Measurements from ENCODE around the gene VIM.

VIM gene

DNA sequence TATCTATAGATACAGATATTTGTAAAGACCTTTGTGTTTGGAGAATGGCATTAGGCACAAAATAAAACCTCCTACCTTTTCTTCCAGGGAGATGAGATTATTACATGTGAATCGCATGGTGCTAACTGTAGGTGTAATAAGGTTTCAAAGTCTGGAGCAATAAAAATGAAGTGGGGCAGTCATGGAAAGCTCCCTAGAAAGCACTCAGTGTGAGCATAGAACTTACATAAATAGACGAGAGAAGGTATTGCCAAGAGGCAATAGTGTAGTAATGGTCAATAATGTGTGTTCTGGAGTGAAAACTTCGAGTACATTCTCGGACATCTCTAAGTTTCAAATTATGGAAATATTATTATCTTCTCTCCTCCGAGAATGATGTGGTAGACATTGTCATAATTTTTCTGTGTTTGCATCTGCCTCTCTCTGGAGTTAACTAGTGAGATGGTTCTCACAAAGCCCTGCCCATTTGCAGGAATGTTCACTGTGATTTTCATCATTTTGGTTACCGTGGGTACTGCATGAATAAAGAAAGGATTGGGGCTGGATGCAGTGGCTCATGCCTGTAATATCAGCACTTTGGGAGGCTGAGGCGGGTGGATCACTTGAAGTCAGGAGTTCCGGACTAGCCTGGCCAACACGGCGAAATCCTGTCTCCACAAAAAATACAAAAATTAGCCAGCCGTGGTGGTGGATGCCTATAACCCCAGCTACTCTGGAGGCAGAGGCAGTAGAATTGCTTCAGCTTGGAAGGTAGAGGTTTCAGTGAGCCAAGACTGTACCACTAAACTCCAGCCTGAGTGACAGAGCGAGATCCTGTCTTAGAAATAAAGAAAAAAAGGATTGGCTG, 10.6 kb downstream of the VIM start:
- no peaks in the 10 kb centered on the region for H3K9me3 ChIP-seq (ENCODE audit: control insufficient read depth, low read length)
- H3K4me1 ChIP-seq (ENCODE audit: control insufficient read depth, insufficient read depth, low read length, poor library complexity, severe bottlenecking): peaks cover 1% of the 10 kb centered on the region
- H3K4me3 ChIP-seq (ENCODE audit: insufficient read depth, low read depth, low read length, poor library complexity, severe bottlenecking): no peak overlapping the region
- no peak overlapping the region for H3K27ac ChIP-seq (ENCODE audit: insufficient read depth, low read length, poor library complexity, severe bottlenecking)
- no peak for DNase-seq
- H3K36me3 ChIP-seq (ENCODE audit: control insufficient read depth, insufficient read depth, low read length): peaks cover 46% of the 10 kb centered on the region
- no peaks in the 10 kb centered on the region for H3K27me3 ChIP-seq (replicated peaks; ENCODE audit: control insufficient read depth, insufficient read depth, low read length, poor library complexity, severe bottlenecking)

DNA sequence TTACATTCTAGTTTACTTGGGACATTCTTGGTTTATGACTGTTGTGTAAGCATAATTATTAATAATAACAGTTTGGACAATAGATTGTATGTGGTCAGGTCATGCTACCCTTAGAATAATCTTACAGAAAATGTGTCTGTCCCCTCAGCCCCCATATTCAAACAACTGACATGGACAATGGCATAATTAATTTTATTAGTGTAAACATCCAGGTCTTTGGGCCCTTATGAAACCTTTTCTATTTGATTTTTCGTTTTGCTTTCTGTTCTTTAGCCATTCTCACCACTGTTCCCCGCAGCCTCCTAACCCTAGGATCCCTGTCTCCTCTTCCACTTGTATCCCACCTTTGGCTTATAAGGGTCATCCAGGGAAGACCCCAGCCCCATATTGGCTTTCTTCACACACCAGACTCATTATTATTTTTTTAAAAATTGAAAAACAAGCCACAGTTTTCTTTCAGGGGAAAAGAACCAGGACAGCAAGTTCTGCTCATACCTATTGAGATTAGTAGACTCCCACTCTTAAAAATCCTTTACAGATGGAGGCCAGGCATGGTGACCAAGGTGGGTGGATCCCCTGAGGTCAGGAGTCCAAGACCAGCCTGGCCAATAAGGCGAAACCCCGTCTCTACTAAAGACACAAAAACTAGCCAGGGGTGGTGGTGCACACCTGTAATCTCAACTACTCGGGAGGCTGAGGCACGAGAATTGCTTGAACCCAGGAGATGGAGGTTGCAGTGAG, 11.5 kb downstream of the VIM start:
- H3K27ac ChIP-seq (ENCODE audit: insufficient read depth, low read length, poor library complexity, severe bottlenecking): no peak overlapping the region
- H3K9me3 ChIP-seq (ENCODE audit: control insufficient read depth, low read length): no peaks in the 10 kb centered on the region
- no peaks in the 10 kb centered on the region for H3K4me1 ChIP-seq (ENCODE audit: control insufficient read depth, insufficient read depth, low read length, poor library complexity, severe bottlenecking)
- no peak for DNase-seq
- H3K36me3 ChIP-seq (ENCODE audit: control insufficient read depth, insufficient read depth, low read length): peaks cover 37% of the 10 kb centered on the region
- H3K4me3 ChIP-seq (ENCODE audit: insufficient read depth, low read depth, low read length, poor library complexity, severe bottlenecking): no peak overlapping the region
- no peaks in the 10 kb centered on the region for H3K27me3 ChIP-seq (replicated peaks; ENCODE audit: control insufficient read depth, insufficient read depth, low read length, poor library complexity, severe bottlenecking)

- Histone ChIP-seq H3K4me1 (ENCODE audit: control insufficient read depth, insufficient read depth, low read length, poor library complexity, severe bottlenecking) (no peaks in the 10 kb centered on the region), H3K4me3 (ENCODE audit: insufficient read depth, low read depth, low read length, poor library complexity, severe bottlenecking) (no peak overlapping the region), H3K36me3 (ENCODE audit: control insufficient read depth, insufficient read depth, low read length) (peaks cover 31% of the 10 kb centered on the region), H3K27me3 (replicated peaks; ENCODE audit: control insufficient read depth, insufficient read depth, low read length, poor library complexity, severe bottlenecking) (no peaks in the 10 kb centered on the region), H3K27ac (ENCODE audit: insufficient read depth, low read length, poor library complexity, severe bottlenecking) (no peak overlapping the region), H3K9me3 (ENCODE audit: control insufficient read depth, low read length) (no peaks in the 10 kb centered on the region)
- no peak for DNase-seq
These were observed 12.1 kb downstream of the VIM start for GRCh38 chr10:17240096-17240495.

DNA sequence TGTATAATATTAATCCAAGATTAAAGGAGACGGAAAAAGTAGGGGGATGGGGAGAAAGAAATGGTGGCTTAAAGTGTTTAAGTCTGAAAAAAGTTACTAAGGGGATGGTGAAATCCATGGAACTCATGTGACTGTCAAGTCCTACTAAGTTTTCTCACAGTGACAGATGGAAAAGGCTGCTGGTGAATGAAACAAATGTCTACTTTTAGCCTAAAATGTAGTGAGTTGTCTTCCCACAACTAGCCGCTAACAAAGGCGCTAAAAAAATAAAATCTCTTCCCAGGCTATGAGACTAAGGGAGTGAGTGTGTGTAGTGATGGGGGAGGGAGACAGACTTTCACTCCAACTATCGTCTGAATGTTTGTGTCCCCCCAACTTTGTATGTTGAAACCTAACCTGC, 12.6 kb downstream of the VIM start:
- H3K4me1 ChIP-seq (ENCODE audit: control insufficient read depth, insufficient read depth, low read length, poor library complexity, severe bottlenecking): no peaks in the 10 kb centered on the region
- DNase-seq: no peak

DNA sequence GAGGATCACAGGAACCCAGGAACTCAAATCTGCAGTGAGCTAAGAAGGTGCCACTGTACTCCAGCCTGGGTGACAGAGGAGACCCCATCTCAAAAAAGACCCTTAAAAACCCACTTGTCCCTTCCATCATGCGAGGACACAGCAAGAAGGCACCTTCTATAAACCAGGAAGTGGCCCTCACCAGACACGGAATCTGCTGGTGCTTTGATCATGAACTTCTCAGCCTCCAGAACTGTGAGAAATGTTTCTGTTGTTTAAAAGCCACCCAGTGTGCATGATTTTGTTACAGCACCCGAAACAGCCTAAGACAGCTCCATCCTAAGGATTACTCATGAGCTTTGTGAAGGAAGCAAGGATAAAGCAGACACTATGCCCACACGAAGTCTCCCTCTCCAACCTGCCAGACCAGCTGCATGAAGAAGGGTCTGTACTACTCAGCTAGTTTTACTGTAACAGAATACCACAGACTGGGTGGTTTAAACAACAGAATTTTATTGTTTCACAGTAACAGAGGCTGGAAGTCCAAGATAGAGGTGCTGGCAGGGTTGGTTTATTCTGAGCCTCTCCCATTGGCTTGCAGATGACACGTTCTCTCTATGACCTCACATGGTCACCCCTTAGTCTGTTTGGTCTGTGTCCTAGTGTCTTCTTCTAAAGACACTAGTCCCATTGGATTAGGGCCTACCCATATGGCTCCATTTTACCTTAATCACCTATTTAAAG, 13.7 kb downstream of the VIM start:
- no peaks in the 10 kb centered on the region for H3K9me3 ChIP-seq (ENCODE audit: control insufficient read depth, low read length)
- no peak overlapping the region for H3K4me3 ChIP-seq (ENCODE audit: insufficient read depth, low read depth, low read length, poor library complexity, severe bottlenecking)
- no peak overlapping the region for H3K27ac ChIP-seq (ENCODE audit: insufficient read depth, low read length, poor library complexity, severe bottlenecking)
- no peaks in the 10 kb centered on the region for H3K27me3 ChIP-seq (replicated peaks; ENCODE audit: control insufficient read depth, insufficient read depth, low read length, poor library complexity, severe bottlenecking)
- DNase-seq: no peak
- peaks cover 15% of the 10 kb centered on the region for H3K36me3 ChIP-seq (ENCODE audit: control insufficient read depth, insufficient read depth, low read length)
- H3K4me1 ChIP-seq (ENCODE audit: control insufficient read depth, insufficient read depth, low read length, poor library complexity, severe bottlenecking): no peaks in the 10 kb centered on the region

More for the DNA sequence above, 12.6 kb downstream of the VIM start:
- Histone ChIP-seq H3K4me3 (ENCODE audit: insufficient read depth, low read depth, low read length, poor library complexity, severe bottlenecking) (no peak overlapping the region), H3K27me3 (replicated peaks; ENCODE audit: control insufficient read depth, insufficient read depth, low read length, poor library complexity, severe bottlenecking) (no peaks in the 10 kb centered on the region), H3K27ac (ENCODE audit: insufficient read depth, low read length, poor library complexity, severe bottlenecking) (no peak overlapping the region), H3K36me3 (ENCODE audit: control insufficient read depth, insufficient read depth, low read length) (peaks cover 26% of the 10 kb centered on the region), H3K9me3 (ENCODE audit: control insufficient read depth, low read length) (no peaks in the 10 kb centered on the region)

DNA sequence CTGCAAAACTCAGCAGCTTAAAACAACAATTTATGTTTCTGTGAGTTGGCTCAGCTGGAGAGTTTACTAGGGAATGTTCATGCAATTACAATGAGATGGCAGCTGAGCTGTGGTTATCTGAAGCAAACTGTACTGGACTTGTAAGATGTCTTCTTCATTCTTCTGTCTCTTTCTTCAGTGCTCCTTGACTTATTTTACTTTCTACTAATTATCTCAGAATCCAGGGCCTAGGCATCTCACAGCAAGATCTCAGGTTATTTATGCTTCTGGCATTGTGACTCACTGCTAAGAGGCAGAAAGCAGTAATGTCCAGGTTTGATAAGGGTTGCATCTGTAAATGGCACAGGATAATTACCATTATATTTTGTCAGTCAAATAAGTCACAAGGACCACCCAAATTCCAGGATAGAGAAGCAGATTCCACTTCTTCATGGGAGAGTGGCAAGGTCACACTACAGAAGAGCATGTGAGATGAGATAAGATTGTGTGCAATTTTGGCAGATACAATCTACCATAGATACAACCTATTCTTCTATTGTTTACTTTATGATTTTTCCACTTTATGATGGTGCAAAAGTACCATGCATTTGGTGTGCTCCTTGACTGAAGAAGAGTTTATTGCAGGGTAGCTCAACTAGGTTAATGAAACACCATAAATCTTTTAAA, 16.8 kb downstream of the VIM start:
- H3K9me3 ChIP-seq (ENCODE audit: control insufficient read depth, low read length): no peaks in the 10 kb centered on the region
- no peak overlapping the region for H3K4me3 ChIP-seq (ENCODE audit: insufficient read depth, low read depth, low read length, poor library complexity, severe bottlenecking)
- H3K27ac ChIP-seq (ENCODE audit: insufficient read depth, low read length, poor library complexity, severe bottlenecking): no peak overlapping the region
- DNase-seq: no peak
- H3K4me1 ChIP-seq (ENCODE audit: control insufficient read depth, insufficient read depth, low read length, poor library complexity, severe bottlenecking): no peaks in the 10 kb centered on the region
- no peaks in the 10 kb centered on the region for H3K27me3 ChIP-seq (replicated peaks; ENCODE audit: control insufficient read depth, insufficient read depth, low read length, poor library complexity, severe bottlenecking)
- no peaks in the 10 kb centered on the region for H3K36me3 ChIP-seq (ENCODE audit: control insufficient read depth, insufficient read depth, low read length)

DNA sequence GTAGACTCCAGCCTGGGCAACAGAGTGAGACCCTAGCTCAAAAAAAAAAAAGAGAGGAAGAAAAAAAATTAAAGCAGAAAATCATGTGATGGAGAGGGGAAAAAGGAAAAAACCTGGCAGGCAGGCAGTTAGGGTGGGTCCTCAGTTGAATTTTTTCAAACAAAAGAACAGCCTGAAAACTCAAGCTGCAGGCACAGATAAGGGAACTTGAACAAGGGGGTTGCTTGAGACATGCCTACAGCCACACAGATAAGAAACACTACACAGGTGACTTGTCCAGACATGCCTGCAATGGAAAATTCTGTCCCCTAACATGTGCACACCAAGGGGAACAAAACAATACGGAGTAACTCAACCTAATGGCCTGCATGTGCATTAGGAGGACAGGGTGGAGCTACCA, 19.2 kb downstream of the VIM start:
- DNase-seq: no peak
- H3K36me3 ChIP-seq (ENCODE audit: control insufficient read depth, insufficient read depth, low read length): no peaks in the 10 kb centered on the region
- H3K4me3 ChIP-seq (ENCODE audit: insufficient read depth, low read depth, low read length, poor library complexity, severe bottlenecking): no peak overlapping the region
- H3K27ac ChIP-seq (ENCODE audit: insufficient read depth, low read length, poor library complexity, severe bottlenecking): no peak overlapping the region
- no peaks in the 10 kb centered on the region for H3K4me1 ChIP-seq (ENCODE audit: control insufficient read depth, insufficient read depth, low read length, poor library complexity, severe bottlenecking)
- H3K9me3 ChIP-seq (ENCODE audit: control insufficient read depth, low read length): no peaks in the 10 kb centered on the region
- no peaks in the 10 kb centered on the region for H3K27me3 ChIP-seq (replicated peaks; ENCODE audit: control insufficient read depth, insufficient read depth, low read length, poor library complexity, severe bottlenecking)

- Histone ChIP-seq H3K4me1 (ENCODE audit: control insufficient read depth, insufficient read depth, low read length, poor library complexity, severe bottlenecking) (no peaks in the 10 kb centered on the region), H3K9me3 (ENCODE audit: control insufficient read depth, low read length) (no peaks in the 10 kb centered on the region), H3K4me3 (ENCODE audit: insufficient read depth, low read depth, low read length, poor library complexity, severe bottlenecking) (no peak overlapping the region), H3K36me3 (ENCODE audit: control insufficient read depth, insufficient read depth, low read length) (no peaks in the 10 kb centered on the region), H3K27me3 (replicated peaks; ENCODE audit: control insufficient read depth, insufficient read depth, low read length, poor library complexity, severe bottlenecking) (no peaks in the 10 kb centered on the region), H3K27ac (ENCODE audit: insufficient read depth, low read length, poor library complexity, severe bottlenecking) (no peak overlapping the region)
- DNase-seq: no peak
These were observed 20.9 kb downstream of the VIM start for GRCh38 chr10:17248964-17249363.

- no peaks in the 10 kb centered on the region for H3K27me3 ChIP-seq (replicated peaks; ENCODE audit: control insufficient read depth, insufficient read depth, low read length, poor library complexity, severe bottlenecking)
- H3K4me3 ChIP-seq (ENCODE audit: insufficient read depth, low read depth, low read length, poor library complexity, severe bottlenecking): no peak overlapping the region
- DNase-seq: no peak
- no peaks in the 10 kb centered on the region for H3K36me3 ChIP-seq (ENCODE audit: control insufficient read depth, insufficient read depth, low read length)
- H3K9me3 ChIP-seq (ENCODE audit: control insufficient read depth, low read length): no peaks in the 10 kb centered on the region
- no peak overlapping the region for H3K27ac ChIP-seq (ENCODE audit: insufficient read depth, low read length, poor library complexity, severe bottlenecking)
- H3K4me1 ChIP-seq (ENCODE audit: control insufficient read depth, insufficient read depth, low read length, poor library complexity, severe bottlenecking): no peaks in the 10 kb centered on the region
These were observed 21.8 kb downstream of the VIM start for GRCh38 chr10:17249820-17250219.

Data from effector memory CD4-positive, alpha-beta T cell (primary cell).